Measurements from ENCODE around the gene STMN1.

Gene STMN1

DNA sequence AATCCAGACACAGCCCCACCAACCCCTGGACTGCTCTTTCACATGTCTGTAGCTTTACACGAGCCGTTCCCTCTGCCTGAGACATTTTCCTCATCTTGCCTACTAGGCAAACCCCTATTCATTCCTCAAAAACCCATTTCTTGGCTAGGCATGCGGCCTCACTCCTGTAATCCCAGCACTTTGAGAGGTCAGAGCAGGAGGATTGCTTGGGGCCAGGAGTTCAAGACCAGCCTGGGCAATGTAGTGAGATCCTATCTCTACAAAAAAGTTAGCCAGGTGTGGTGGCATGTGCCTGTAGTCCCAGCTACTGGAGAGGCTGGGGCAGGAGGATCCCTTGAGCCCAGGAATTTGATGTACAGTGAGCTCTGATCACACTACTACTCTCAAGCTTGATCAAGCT, 41.8 kb downstream of the STMN1 start:
- DNase-seq (ENCODE audit: low spot score) = no peak
- TF ChIP-seq, protein P1, sequence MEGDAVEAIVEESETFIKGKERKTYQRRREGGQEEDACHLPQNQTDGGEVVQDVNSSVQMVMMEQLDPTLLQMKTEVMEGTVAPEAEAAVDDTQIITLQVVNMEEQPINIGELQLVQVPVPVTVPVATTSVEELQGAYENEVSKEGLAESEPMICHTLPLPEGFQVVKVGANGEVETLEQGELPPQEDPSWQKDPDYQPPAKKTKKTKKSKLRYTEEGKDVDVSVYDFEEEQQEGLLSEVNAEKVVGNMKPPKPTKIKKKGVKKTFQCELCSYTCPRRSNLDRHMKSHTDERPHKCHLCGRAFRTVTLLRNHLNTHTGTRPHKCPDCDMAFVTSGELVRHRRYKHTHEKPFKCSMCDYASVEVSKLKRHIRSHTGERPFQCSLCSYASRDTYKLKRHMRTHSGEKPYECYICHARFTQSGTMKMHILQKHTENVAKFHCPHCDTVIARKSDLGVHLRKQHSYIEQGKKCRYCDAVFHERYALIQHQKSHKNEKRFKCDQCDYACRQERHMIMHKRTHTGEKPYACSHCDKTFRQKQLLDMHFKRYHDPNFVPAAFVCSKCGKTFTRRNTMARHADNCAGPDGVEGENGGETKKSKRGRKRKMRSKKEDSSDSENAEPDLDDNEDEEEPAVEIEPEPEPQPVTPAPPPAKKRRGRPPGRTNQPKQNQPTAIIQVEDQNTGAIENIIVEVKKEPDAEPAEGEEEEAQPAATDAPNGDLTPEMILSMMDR (IDR thresholded peaks at IDR 0.05; ENCODE audit: extremely low read depth, missing control alignments) = no peak

DNA sequence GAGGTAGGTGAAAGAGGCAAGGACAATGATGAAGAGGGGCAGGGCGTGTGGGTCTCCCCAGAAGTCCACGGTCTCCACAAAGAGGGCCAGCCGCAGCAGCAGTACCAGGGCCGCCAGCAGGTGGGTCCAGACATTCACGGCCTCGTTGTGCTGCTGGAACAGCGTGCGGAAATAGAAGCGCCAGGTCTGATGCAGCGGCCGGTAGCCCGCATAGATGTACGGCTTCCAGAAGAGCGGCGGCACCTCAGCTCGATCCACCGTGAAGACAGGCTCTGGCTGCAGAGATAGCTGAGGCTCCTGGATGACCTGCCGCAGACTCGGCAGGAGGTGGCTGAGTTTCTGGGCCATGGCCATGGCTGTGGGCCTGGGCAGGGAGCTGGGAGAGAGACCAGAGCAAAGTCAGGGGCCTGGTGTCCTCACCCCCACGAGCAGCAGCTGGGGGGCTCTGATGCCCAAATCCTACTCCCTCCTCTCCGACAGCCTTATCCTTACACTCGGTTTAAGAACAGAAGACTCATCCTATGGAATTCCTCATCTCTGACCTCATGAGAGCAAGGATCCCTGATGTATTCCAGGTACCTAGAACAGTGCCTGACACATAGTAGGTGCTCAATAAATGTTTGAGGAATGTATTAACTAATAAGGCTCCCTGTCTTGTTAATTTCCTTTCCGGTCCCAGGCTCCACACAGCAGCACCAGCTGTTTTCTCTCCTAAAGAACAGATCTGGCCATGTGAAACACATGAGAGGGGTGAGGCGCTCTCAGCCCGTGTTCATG, 42.5 kb downstream of the STMN1 start:
- DNase-seq (ENCODE audit: low spot score) = no peak
- TF ChIP-seq, protein P1 (IDR thresholded peaks at IDR 0.05; ENCODE audit: extremely low read depth, missing control alignments) = no peak

DNA sequence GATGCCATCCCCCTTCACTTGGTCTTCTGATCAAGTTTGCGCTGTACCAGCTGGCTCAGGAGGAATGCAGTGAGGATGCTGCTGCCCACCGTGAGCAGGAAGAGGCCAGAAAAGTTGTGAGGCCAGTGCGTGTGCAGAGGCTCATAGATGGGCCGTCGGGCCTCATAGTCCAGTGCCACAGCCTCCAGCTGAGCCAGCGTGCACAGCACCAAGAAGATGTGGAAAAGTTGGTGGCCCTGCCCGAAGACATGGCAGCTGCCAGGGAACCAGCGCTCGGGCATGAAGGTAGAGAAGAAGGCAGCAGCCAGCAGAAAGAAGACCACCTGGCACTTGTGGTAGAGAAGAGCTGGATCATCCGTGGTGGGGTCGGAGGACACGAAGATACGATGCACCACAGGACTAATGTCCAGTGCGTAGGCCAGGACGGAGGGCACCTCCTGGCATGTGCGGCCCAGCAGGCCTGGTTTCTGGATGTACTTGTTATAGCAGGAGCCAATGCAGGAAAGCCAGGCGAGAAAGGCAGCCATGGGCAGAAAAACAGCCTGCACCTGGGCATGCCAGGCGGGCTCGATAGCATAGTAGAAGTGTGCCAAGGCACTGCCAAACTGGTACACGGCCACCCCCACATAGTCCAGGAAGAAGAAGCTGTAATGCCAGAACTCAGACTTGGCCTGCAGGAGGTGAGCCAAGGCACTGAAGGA, 43.3 kb downstream of the STMN1 start:
- TF ChIP-seq, protein P1 (IDR thresholded peaks at IDR 0.05; ENCODE audit: extremely low read depth, missing control alignments) = no peak
- DNase-seq (ENCODE audit: low spot score) = no peak

DNA sequence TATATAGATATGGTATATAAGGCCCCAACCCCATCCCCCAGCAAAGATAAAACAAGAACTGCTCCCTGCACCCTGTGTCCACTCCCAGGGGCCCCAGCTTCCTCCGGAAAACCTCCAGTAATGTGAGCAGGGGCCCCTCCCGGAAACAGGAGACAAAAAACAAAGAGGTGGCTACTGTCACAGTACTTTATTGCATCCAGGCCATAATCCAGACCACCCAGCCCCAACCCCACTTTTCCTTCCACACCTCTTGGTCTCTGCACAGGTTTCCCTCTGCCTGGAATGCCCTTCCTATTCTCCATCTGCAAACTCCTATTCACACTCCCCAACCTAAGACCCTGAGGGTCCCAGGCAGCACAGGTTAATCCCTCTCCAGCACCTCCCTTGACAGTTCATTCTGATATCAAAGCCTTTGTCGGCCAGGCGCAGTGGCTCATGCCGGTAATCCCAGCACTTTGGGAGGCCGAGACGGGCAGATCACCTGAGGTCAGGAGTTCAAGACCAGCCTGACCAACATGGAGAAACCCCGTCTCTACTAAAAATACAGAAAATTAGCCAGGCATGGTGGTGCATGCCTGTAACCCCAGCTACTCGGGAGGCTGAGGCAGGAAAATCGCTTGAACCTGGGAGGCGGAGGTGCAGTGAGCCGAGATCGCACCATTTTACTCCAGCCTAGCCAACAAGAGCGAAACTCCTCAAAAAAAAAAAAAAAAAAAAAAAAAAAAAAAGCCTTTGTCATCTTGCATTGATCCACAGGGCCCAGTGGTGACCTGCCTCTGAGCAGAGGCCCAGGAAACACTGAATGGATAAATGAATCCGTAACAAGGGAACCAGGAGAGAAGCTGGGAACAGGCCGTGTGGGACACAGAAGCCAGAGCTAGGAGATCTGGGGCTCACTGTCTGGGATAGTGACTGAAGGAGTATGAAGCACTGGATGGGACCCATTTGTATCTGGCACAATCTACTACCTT, 44.6 kb downstream of the STMN1 start:
- DNase-seq (ENCODE audit: low spot score) = no peak
- TF ChIP-seq, protein P1 (IDR thresholded peaks at IDR 0.05; ENCODE audit: extremely low read depth, missing control alignments) = no peak

DNA sequence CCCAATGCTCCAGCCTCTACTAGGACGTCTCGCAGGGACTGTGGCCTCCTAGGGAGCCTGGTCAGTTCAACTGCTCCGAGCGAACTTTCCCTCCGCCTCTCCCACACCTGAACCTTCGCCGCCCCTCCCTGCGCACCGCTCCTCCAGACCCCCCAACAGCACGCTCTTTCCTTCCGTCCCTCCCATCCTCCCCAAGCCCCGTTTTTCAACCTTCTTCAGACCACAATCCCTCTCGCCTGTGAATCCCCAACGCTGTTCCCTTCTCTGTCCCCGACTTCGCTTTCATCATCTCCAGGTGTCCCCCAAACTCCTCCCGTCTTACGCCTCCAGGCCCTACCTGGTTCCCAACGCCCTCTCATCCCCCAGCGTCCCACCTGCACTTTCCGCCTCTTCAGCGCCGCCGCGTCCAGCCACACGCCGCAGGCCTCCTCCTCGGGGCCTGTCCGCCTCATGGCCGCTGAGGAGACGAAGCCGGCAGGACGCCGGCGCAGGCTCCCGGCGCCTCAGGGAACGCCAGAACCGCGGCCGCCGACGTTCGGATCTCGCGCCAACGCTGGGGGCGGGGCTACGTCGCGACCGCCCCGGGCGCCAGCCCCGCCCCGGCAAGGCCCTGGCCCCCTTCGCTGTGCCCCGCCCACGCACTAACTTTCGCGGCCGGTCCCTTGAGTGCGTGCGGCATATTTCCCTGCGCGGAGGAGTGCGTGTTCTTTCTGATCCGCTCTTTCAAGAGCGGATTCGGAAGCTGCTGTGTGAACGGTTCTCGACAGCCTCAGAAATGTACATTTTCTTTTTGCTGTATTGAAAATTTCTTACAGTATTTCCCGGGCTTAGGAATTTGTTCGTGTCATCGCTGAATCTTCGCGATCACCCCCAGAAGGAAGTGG, 47.1 kb downstream of the STMN1 start, which contains the start of gene AUNIP:
AUNIP (minus strand) TSS at position 552 of the 884 bp plus-strand sequence; CDS start at position 452, 100 bp downstream.
- TF ChIP-seq, protein P1 (IDR thresholded peaks at IDR 0.05; ENCODE audit: extremely low read depth, missing control alignments) = no peak
- peak; percentile 97 for DNase-seq (ENCODE audit: low spot score)

DNA sequence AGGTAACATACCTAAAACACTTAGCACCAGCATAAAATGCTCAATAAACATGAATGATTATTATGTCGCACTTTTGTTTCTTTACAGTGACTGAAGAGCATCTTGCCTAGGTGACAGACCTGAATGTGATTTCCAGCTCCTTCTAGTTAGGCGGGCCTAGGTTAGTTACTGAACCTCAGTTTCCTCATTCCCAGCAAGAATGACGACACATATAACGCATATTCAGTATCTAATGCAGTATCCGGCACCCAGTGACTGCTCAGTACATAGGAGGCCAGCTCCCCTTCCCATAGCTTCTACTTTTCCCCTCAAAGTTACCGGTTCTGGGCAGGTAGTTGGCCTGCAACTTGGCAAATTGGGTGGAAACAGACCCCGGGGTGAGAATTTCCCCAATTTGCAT, 47.7 kb downstream of the STMN1 start:
- no peak for DNase-seq (ENCODE audit: low spot score)
- TF ChIP-seq, protein P1 (IDR thresholded peaks at IDR 0.05; ENCODE audit: extremely low read depth, missing control alignments) = no peak

Data from GM20000 (cell line).